Activated CD8-positive, alpha-beta memory T cell treated with anti-CD3 and anti-CD28 coated beads for 36 hours (primary cell): ENCODE results near the gene LALBA. TPM values are rescaled to one million over a fixed set of nuclear protein-coding genes. Genes with fewer than 3 reads are reported as not detected.
"Not testable (repeated sequence)": the region's sequence is repeated elsewhere in the genome, so short reads cannot be mapped to it uniquely, and the experiment has no call there.

Experiments
- CTCF ChIA-PET: fragments of 350-600 bp; sonication (Branson Sonifier 250); formaldehyde crosslinking; loops from one replicate; lab custom pipeline; 2021; ENCODE audit warnings: antibody characterized with exemption; lab: Charles Lee
- POLR2A ChIA-PET: fragments of 350-600 bp; sonication (Branson Sonifier 250); formaldehyde crosslinking; loops from one replicate; lab custom pipeline; 2021; ENCODE audit warnings: antibody characterized with exemption; lab: Charles Lee
- total RNA-seq, 2 experiments: library from RNA; stranded (reverse); gene quantifications; one replicate each; pipeline ENCODE4 v1.2.3, GENCODE V29; 2021

Gene LALBA
- not detected for total RNA-seq

GRCh38 chr12:48569946-48570345 is at the start of gene LALBA:
TSS of gene LALBA (minus strand) at chr12:48570046. CDS start at chr12:48570020, 26 bp downstream.
- CTCF ChIA-PET, result no interaction called here
- POLR2A ChIA-PET, result no interaction called here

DNA sequence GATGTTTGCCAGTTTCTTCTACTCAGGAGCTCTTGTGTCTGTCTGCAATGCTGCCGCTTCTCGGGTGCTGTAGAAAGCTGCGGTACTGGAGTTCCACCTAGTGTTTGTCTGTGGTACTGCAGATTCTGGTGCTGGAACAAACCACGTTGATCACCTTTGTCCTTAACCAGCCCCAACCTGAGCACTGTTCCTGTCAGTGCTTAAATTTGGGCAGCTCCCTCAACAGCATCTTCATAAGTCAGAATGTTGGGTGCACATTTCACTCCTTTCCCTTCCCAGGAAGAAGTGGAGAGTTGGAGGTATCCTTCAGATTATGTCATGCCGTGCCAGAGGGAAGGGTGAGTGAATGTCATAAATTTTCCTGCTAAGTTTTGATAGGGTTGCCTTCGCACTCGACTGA is 48.7 kb upstream of the LALBA start:
- CTCF ChIA-PET, result interaction anchor here (0.6 to 4.6 kb wide), 14 partner anchors 13 to 748 kb away, joined by 3 to 30 read pairs (median 3); no protein-coding TSS in a partner anchor
- POLR2A ChIA-PET, result no interaction called here

DNA sequence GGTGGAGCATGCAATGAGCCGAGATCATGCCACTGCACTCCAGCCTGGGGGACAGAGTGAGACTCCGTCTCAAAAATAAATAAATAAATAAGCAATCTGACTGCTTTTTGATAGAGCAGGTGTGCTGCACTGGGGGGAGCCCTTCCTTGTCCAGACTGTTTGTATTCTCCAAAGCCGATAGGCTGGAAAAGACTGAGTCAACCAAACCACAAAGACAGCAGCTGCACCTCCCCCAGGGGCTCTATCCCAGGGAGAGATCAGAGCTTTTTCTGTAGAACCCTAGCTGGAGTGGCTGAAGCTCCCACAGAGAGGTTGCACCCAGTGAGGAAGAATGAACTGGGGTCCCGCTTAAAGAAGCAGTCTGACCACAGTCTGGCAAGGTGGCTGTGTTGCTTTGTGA is 45.8 kb upstream of the LALBA start:
- ChIA-PET POLR2A (no interaction called here), CTCF (no interaction called here)

- ChIA-PET CTCF (no interaction called here), POLR2A (no interaction called here)
Observed at GRCh38 chr12:48613321-48613720, 43.5 kb upstream of the LALBA start.

- CTCF ChIA-PET, result no interaction called here
- POLR2A ChIA-PET, result no interaction called here
Observed at GRCh38 chr12:48602192-48602989, 32.5 kb upstream of the LALBA start.

- CTCF ChIA-PET, result interaction anchor here (1.6 kb wide), 1 partner anchor 17 kb away, joined by 4 read pairs; no protein-coding TSS in a partner anchor
Observed at GRCh38 chr12:48601013-48601756, 31.3 kb upstream of the LALBA start.

GRCh38 chr12:48600552-48600951 is 30.7 kb upstream of the LALBA start:
- CTCF ChIA-PET, result interaction anchor here (1.6 kb wide), 1 partner anchor 18 kb away, joined by 4 read pairs; no protein-coding TSS in a partner anchor

More at GRCh38 chr12:48601013-48601756, 31.3 kb upstream of the LALBA start:
- POLR2A ChIA-PET, result no interaction called here

GRCh38 chr12:48592591-48593086 is 22.8 kb upstream of the LALBA start:
- ChIA-PET CTCF (no interaction called here), POLR2A (no interaction called here)

More at GRCh38 chr12:48600552-48600951, 30.7 kb upstream of the LALBA start:
- POLR2A ChIA-PET, result no interaction called here

DNA sequence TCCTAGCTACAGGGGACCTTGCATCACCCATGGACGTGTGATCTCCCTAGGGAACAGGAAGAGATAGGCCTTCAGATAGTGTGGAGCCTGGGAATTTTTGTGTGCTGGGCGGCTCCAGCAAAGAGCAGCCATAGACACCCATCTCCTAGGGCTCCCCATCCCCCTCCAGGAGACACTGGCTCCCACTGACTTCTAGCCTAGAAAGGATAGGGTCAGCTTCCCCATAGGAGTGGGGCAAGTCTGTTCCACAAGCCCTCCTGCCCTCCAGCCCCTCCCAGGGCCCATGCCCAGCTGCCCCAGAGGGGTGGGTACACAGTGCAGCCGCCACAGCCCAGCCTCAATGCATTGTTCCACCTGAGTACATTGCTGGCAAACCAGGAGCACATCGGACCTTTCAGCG is 16.5 kb upstream of the LALBA start:
- POLR2A ChIA-PET, result no interaction called here
- CTCF ChIA-PET, result no interaction called here

- ChIA-PET POLR2A (no interaction called here), CTCF (no interaction called here)
Observed at GRCh38 chr12:48583728-48584127, 13.9 kb upstream of the LALBA start.

GRCh38 chr12:48580831-48581230 is 11.0 kb upstream of the LALBA start:
- CTCF ChIA-PET, result interaction anchor here (0.7 to 1.2 kb wide), 3 partner anchors 37 to 1628 kb away, joined by 3 read pairs; no protein-coding TSS in a partner anchor
- POLR2A ChIA-PET, result no interaction called here

DNA sequence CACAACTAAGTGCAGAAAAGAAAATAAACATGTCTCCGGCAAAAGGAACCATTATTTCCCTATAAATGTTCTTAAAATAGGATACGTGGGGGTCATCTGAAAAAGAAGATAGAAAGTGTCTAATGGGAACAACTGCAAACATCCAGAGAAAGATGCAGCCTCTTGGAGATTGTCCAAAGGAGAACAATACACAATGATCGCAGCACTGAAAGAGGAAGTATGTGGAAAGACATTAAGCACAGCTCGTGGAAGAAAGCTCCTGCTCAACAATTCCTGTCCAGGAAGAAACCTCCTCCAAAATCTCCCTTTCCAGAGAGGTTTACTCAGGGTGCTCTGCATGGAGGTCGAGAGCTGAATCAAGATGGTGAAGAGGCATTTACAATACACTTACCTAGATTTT is 2.5 kb upstream of the LALBA start:
- ChIA-PET POLR2A (no interaction called here), CTCF (interaction anchor here (0.6 kb wide), 1 partner anchor 342 kb away, joined by 3 read pairs; no protein-coding TSS in a partner anchor)

- CTCF ChIA-PET, result no interaction called here
- POLR2A ChIA-PET, result no interaction called here
Observed at GRCh38 chr12:48567731-48568130, 2.1 kb downstream of the LALBA start.

DNA sequence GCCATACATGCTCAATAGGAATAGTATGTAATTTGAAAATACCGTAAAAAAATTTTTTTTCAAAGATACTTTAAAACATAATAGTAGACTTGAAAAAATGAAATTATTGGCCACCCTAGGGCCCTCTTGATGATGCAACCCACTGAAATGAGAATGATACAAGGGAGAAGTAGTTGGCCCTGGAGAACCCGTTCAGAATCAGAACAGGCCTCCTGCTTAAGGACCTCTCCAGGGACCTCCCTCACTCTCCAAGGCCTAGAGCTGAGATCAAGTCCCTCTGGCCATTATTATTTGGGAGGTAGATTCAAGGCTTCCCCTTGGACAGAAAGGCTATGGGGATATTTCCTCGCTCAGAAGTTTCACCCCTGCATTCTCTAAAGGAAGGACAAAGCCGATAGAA is 11.9 kb downstream of the LALBA start:
- ChIA-PET CTCF (no interaction called here), POLR2A (no interaction called here)

DNA sequence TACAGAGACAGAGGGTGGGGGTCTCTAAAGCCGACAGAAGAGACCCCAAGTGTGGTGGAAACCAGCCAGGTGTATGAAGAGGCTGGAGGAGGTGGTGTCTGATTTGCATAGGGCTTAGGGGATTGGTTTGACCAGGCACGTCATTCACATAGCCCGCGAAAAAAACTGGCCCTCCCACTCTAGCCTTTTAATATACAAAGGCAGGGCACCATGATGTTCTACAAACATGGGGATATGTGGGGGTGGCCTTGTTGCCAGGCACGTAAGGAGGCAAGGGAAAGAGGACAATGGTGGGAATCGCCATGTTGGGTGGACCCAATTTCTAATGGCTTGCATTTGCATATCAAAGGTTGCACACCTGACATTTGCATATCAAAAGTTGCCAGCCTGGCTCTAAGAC is 13.2 kb downstream of the LALBA start:
- ChIA-PET POLR2A (no interaction called here), CTCF (no interaction called here)

DNA sequence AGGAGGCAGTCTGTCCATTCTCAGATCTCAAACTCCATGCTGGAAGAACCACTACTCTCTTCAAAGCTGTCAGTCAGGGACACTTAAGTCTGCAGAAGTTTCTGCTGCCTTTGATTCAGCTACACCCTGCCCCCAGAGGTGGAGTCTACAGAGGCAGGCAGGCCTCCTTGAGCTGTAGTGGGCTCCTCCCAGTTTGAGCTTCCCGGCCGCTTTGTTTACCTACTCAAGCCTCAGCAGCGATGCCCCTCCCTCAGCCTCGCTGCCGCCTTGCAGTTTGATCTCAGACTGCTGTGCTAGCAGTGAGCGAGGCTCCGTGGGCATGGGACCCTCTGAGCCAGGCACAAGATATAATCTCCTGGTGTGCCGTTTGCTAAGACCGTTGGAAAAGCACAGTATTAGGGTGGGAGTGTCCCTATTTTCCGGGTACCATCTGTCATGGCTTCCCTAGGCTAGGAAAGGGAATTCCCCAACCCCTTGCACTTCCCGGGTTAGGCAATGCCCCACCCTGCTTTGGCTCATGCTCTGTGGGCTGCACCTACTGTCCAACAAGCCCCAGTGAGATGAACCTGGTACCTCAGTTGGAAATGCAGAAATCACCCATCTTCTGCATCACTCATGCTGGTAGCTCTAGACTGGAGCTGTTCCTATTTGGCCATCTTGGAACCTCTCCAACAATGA is 16.0 kb downstream of the LALBA start:
- POLR2A ChIA-PET, CTCF ChIA-PET: not testable (repeated sequence)

DNA sequence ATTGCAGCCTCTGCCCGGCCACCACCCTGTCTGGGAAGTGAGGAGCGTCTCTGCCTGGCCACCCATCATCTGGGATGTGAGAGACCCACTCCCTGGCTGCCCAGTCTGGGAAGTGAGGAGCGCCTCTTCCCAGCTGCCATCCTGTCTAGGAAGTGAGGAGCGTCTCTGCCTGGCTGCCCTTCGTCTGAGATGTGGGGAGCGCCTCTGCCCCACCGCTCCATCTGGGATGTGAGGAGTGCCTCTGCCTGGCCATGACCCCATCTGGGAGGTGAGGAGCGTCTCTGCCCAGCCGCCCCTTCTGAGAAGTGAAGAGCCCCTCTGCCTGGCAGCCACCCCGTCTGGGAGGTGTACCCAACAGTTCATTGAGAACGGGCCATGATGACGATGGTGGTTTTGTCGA is 18.2 kb downstream of the LALBA start:
- POLR2A ChIA-PET, result not testable (repeated sequence)
- CTCF ChIA-PET, result interaction anchor here (1.2 kb wide), 1 partner anchor 66 kb away, joined by 3 read pairs; no protein-coding TSS in a partner anchor

DNA sequence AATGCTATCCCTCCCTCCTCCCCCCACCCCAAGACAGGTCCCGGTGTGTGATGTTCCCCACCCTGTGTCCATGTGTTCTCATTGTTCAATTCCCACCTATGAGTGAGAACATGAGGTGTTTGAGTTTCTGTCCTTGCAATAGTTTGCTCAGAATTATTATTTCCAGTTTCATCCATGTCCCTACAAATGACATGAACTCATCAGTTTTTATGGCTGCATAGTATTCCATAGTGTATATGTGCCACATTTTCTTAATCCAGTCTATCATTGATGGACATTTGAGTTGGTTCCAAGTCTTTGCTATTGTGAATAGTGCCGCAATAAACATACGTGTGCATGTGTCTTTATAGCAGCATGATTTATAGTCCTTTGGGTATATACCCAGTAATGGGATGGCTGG is 22.8 kb downstream of the LALBA start:
- POLR2A ChIA-PET, CTCF ChIA-PET: not testable (repeated sequence)

DNA sequence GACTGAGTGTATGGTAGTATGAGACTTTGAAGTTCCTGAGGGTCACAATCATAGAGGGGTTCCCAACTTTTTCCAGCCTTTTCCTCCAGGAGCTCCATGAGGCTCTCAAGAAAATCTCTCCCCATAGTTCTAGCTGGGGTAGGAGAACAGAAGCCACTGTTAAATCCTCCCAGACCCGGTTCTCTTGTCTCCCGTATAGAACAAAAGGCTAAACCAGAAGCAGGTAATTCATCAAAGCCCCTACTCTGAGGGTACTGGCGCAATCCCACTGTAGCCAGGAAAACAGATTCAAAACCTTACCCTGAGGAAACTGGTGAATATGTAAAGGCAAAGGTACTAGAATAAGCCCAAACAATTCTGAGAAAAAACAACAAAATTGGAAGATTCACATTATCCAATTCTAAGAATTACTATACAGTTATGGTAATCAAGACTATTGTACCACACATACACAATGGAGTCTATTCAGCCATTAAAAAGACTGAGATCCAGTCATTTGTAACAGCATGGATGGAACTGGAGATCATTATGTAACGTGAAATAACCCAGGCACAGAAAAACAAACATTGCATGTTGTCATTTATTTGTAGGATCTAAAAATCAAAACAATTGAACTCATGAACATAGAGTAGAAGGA is 23.9 kb downstream of the LALBA start:
- POLR2A ChIA-PET, result no interaction called here

More for the DNA sequence above, 23.9 kb downstream of the LALBA start:
- CTCF ChIA-PET, result interaction anchor here (1.0 kb wide), 1 partner anchor 72 kb away, joined by 4 read pairs; no protein-coding TSS in a partner anchor
